Psoas muscle (tissue), 8 donors: ENCODE results near the gene ABCC1. TPM values are rescaled to one million over a fixed set of nuclear protein-coding genes. Genes with fewer than 3 reads are reported as not detected.

Experiments used
- ATAC-seq, 4 donors: fragments of 200-7000 bp; cut with Tn5 transposase; one replicate each; pipeline ENCODE4 v1.9.1; 2020; ENCODE audit warnings: moderate library complexity in 3 of 4, mild to moderate bottlenecking in 2 of 4
- DNase-seq, 2 donors: peaks; one replicate each; pipeline ENCODE4 v3.0.0-alpha.2; 2020
- H3K27ac ChIP-seq: fragments of 200-600 bp; one replicate; pipeline ENCODE4 v1.8.0; 2022
- H3K27me3 ChIP-seq, 3 donors: fragments of 200-600 bp in 1 of 3; one replicate each; pipeline versions ENCODE4 v1.6.1 to v1.8.0; 2013 to 2022; ENCODE audit warnings: low read length in 2 of 3, mild to moderate bottlenecking in 2 of 3, moderate library complexity in 1 of 3; ENCODE audit not compliant: insufficient read depth in 3 of 3
- H3K36me3 ChIP-seq, 2 donors: fragments of 200-600 bp in 1 of 2; one replicate each; pipeline versions ENCODE4 v1.6.1 to v1.8.0; 2013 to 2022; ENCODE audit warnings: low read depth in 1 of 2, mild to moderate bottlenecking in 1 of 2, moderate library complexity in 1 of 2; ENCODE audit not compliant: insufficient read depth in 1 of 2
- H3K4me1 ChIP-seq: fragments of 200-600 bp; one replicate; pipeline ENCODE4 v1.8.0; 2022
- H3K4me3 ChIP-seq: fragments of 200-600 bp; one replicate; pipeline ENCODE4 v1.8.0; 2022; ENCODE audit warnings: mild to moderate bottlenecking
- H3K9me3 ChIP-seq: fragments of 200-600 bp; one replicate; pipeline ENCODE4 v1.8.0; 2022
- WGBS, 3 donors: extraction: QIAGEN DNeasy Blood & Tissue Kit; methylation state at CpG; one replicate each; pipeline versions ENCODE4 v1.1.6 to v1.1.7; 2013; 5-methylcytosine and 5-hydroxymethylcytosine counted together
- intact Hi-C, 2 donors: fragments of 100-400 bp; cut with DNase I; formaldehyde crosslinking; loops; one replicate each; pipeline versions ENCODE4 v1.11.0 to v1.14.2; 2022
- polyA plus RNA-seq, 3 donors: library from polyadenylated mRNA; stranded (reverse); fragments of 200-250 nt; gene quantifications; one replicate each; pipeline ENCODE4 v1.2.3, GENCODE V29; 2013
- total RNA-seq, 4 donors: library from RNA; stranded (reverse); fragmentation: NEBNext Ultra II Directional in 2 of 4; extraction: Animal tissue kit (Norgen Biotek cat#: 25700) in 2 of 4; gene quantifications; one replicate each; pipeline versions ENCODE4 v1.2.1 to v1.2.4, GENCODE V29; 2021 to 2023
- TF ChIP-seq, protein P1 (sequence below): fragments of 200-600 bp; IDR thresholded peaks from one replicate; pipeline ENCODE4 v1.8.0; 2022; ENCODE audit warnings: antibody characterized with exemption
- donor health status: healthy with polysubstance abuse.
- donor health status: DM: no; HTN: no; CAD: no; lungs with moderate emphysema.
- donor health status: Bipolar disorder and iron deficiency.
- donor health status: healthy.
- donor health status: DM: yes; HTN: yes; CAD: no.
- donor health status: DM: no; HTN: no; CAD: no.
- donor health status: DM: no; HTN: no; CAD: no.
- donor health status: DM: yes; HTN: yes; CAD: no.

ABCC1 gene
- total and polyA plus RNA-seq, 7 donors = 7.4 to 36.5 (median 20.5) TPM

DNA sequence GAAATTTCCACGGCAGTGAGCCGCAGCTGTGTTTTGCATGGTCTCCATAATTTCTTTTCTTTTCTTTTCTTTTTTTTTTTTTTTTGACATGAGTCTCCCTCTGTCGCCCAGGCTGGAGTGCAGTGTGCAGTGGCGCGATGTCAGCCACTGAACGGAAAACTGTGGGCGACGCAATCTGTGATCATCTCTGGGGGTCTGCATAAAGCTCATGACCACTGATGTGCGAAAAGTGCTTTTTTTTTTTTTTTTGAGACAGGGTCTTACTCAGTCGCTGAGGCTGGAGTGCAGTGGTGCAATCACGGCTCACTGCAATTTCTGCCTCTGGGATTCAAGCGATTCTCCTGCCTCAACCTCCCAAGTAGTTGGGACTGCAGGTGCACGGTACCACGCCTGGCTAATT lies 156.2 kb downstream of the ABCC1 start:
- intact Hi-C loops = no loop called here
- 86 to 94% (median 90%) methylated on average over 14 of the region's 14 CpGs for WGBS, 3 donors
- DNase-seq (no peak), ATAC-seq (no peak)
- Histone ChIP-seq H3K4me3 (no peak overlapping the region), H3K27me3 (no peaks in the 10 kb centered on the region), H3K36me3 (peaks cover 0 to 83% of the 10 kb centered on the region in 2 donors), H3K4me1 (peaks cover 2% of the 10 kb centered on the region), H3K9me3 (no peaks in the 10 kb centered on the region), H3K27ac (no peak overlapping the region)
- TF ChIP-seq, protein P1, sequence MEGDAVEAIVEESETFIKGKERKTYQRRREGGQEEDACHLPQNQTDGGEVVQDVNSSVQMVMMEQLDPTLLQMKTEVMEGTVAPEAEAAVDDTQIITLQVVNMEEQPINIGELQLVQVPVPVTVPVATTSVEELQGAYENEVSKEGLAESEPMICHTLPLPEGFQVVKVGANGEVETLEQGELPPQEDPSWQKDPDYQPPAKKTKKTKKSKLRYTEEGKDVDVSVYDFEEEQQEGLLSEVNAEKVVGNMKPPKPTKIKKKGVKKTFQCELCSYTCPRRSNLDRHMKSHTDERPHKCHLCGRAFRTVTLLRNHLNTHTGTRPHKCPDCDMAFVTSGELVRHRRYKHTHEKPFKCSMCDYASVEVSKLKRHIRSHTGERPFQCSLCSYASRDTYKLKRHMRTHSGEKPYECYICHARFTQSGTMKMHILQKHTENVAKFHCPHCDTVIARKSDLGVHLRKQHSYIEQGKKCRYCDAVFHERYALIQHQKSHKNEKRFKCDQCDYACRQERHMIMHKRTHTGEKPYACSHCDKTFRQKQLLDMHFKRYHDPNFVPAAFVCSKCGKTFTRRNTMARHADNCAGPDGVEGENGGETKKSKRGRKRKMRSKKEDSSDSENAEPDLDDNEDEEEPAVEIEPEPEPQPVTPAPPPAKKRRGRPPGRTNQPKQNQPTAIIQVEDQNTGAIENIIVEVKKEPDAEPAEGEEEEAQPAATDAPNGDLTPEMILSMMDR = no peak

DNA sequence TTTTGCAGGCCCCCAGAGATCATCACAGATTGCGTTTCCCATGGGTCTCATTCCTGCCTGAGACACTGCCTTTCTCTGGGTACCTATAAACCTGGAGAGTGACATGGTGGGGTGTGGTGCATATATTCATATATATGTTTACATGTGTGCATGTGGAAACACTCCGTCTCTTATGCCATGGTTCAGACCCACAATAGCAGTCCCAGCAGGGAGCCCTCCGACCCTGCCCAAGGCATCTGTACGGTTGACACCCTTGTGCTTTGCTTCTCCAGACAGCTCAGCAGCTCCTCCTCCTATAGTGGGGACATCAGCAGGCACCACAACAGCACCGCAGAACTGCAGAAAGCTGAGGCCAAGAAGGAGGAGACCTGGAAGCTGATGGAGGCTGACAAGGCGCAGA lies 157.1 kb downstream of the ABCC1 start:
- H3K36me3 ChIP-seq = peaks cover 0 to 91% of the 10 kb centered on the region in 2 donors
- WGBS, 3 donors = 89 to 94% (median 91%) methylated on average over 6 of the region's 6 CpGs
- H3K4me3 ChIP-seq = no peak overlapping the region
- H3K9me3 ChIP-seq = no peaks in the 10 kb centered on the region
- ATAC-seq = no peak
- no peak for DNase-seq
- no peaks in the 10 kb centered on the region for H3K4me1 ChIP-seq
- TF ChIP-seq, protein P1 = no peak
- intact Hi-C loops = no loop called here
- no peak overlapping the region for H3K27ac ChIP-seq
- H3K27me3 ChIP-seq = no peaks in the 10 kb centered on the region

DNA sequence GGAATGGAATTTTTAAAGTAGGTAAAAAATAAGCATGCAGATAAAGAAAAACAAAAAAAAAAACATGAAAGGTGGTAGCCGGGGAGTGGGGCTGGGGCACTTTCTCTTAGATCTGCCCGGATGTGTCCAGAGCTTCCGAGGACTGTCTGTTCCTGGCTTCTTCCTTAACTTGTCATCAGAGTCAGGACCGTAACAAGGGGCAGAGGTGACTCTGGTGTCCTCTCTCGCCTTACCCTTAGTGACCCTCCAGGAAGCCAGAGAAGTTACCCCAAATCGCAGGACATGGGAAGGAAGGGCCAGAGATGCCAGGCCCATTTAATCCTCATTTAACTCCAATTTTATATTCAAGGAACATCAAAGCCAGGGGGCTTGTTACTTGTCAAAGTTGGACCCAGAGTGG lies 158.4 kb downstream of the ABCC1 start:
- no peaks in the 10 kb centered on the region for H3K4me1 ChIP-seq
- intact Hi-C loops = no loop called here
- ATAC-seq (no peak), DNase-seq (no peak)
- no peak overlapping the region for H3K4me3 ChIP-seq
- H3K9me3 ChIP-seq = no peaks in the 10 kb centered on the region
- 67 to 91% (median 85%) methylated on average over 6 of the region's 6 CpGs for WGBS, 3 donors
- no peak overlapping the region for H3K27ac ChIP-seq
- TF ChIP-seq, protein P1 = no peak
- no peaks in the 10 kb centered on the region for H3K27me3 ChIP-seq
- peaks cover 0 to 93% of the 10 kb centered on the region in 2 donors for H3K36me3 ChIP-seq

DNA sequence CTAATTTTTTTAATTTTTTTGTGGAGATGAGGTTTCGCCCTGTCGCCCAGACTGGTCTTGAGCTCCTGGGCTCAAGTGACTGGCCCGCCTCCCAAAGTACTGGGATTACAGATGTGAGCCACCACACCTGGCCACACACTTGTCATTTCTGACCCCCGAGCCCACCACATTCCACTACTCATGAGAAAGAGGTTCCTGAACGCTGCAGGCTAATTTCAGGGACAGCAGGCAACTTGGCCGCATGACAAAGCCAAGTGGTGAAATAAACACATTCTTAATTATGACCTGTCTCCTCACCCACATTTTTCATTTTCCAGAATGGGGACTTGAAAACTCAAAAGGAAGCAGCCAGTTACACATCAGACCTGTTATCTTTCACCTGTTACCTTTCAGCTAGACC lies 159.3 kb downstream of the ABCC1 start:
- intact Hi-C loops = no loop called here
- H3K27ac ChIP-seq = no peak overlapping the region
- H3K4me1 ChIP-seq = no peaks in the 10 kb centered on the region
- 81 to 88% (median 87%) methylated on average over 6 of the region's 6 CpGs for WGBS, 3 donors
- peaks cover 0 to 93% of the 10 kb centered on the region in 2 donors for H3K36me3 ChIP-seq
- DNase-seq = no peak
- no peaks in the 10 kb centered on the region for H3K9me3 ChIP-seq
- ATAC-seq = no peak
- TF ChIP-seq, protein P1 = no peak
- no peak overlapping the region for H3K4me3 ChIP-seq
- no peaks in the 10 kb centered on the region for H3K27me3 ChIP-seq

DNA sequence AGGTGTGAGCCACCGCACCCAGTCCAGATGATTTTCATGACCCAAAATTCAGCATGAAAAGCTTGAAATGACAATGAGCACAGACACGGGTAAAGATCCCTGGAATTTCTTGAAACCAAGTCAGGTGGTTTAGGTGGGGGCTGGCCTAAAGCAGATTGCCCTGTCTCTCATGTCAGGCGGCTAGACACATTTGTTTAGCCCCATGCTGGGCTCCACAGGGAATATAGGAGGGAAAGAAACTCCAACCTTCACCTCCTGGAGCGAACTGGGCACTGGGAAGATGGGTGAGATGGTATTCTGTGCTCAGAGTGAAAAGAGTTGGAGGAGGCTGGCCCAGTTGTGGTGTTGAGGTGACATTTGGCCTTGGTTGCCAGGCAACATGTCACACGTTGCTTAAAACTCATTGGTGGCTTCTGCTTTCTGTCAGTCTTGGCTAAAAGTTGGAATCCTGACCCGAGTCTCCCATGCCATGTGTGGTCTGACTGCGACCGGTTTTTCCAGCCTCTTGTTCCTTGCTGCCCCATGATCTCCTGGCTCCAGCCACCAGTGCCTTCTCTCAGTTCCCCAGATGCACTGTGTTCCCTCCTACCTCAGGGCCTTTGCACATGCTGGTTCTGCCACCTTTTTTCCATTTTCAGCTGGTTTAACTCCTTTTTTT lies 160.2 kb downstream of the ABCC1 start:
- Histone ChIP-seq H3K9me3 (no peaks in the 10 kb centered on the region), H3K4me1 (no peaks in the 10 kb centered on the region), H3K27me3 (no peaks in the 10 kb centered on the region), H3K4me3 (no peak overlapping the region), H3K36me3 (peaks cover 0 to 93% of the 10 kb centered on the region in 2 donors), H3K27ac (no peak overlapping the region)
- ATAC-seq = no peak
- TF ChIP-seq, protein P1 = no peak
- 66 to 76% (median 74%) methylated on average over 8 of the region's 8 CpGs for WGBS, 3 donors
- no peak for DNase-seq
- intact Hi-C loops = no loop called here
